Activated naive CD8-positive, alpha-beta T cell treated with anti-CD3 and anti-CD28 coated beads for 36 hours (primary cell): ENCODE results near the gene ELF3. TPM values are rescaled to one million over a fixed set of nuclear protein-coding genes. Genes with fewer than 3 reads are reported as not detected.
"Not testable (repeated sequence)": the region's sequence is repeated elsewhere in the genome, so short reads cannot be mapped to it uniquely, and the experiment has no call there.

Experiments
- DNase-seq: peaks from one replicate; pipeline ENCODE4 v3.0.0; 2021
- H3K27ac Mint-ChIP-seq: one replicate; pipeline ENCODE4 v1.8.0; 2022; ENCODE audit warnings: mild to moderate bottlenecking, moderate library complexity, mixed read lengths
- H3K27me3 Mint-ChIP-seq: one replicate; pipeline ENCODE4 v1.8.0; 2022; ENCODE audit warnings: mild to moderate bottlenecking, mixed read lengths
- H3K36me3 Mint-ChIP-seq: one replicate; pipeline ENCODE4 v1.8.0; 2021; ENCODE audit warnings: mild to moderate bottlenecking, mixed read lengths
- H3K4me1 Mint-ChIP-seq: one replicate; pipeline ENCODE4 v1.8.0; 2021; ENCODE audit warnings: mixed read lengths
- H3K4me3 Mint-ChIP-seq: one replicate; pipeline ENCODE4 v1.8.0; 2022; ENCODE audit warnings: mild to moderate bottlenecking, moderate library complexity, mixed read lengths
- H3K9me3 Mint-ChIP-seq: one replicate; pipeline ENCODE4 v1.8.0; 2022; ENCODE audit warnings: mixed read lengths
- total RNA-seq, 2 experiments: library from RNA; stranded (reverse); gene quantifications; one replicate each; pipeline ENCODE4 v1.2.3, GENCODE V29; 2021

ELF3 gene
- total RNA-seq, 2 experiments from 2014 or later: 0.30 TPM; not detected in 1

GRCh38 chr1:202038688-202039346 is 28.4 kb downstream of the ELF3 start:
- no peak overlapping the region for H3K4me3 Mint-ChIP-seq
- no peak overlapping the region for H3K27ac Mint-ChIP-seq
- H3K4me1 Mint-ChIP-seq: peaks cover 2% of the 10 kb centered on the region
- no peaks in the 10 kb centered on the region for H3K9me3 Mint-ChIP-seq
- H3K36me3 Mint-ChIP-seq: no peaks in the 10 kb centered on the region
- H3K27me3 Mint-ChIP-seq: no peaks in the 10 kb centered on the region
- DNase-seq: no peak

GRCh38 chr1:202045705-202046104 is 35.3 kb downstream of the ELF3 start:
- H3K4me3 Mint-ChIP-seq: no peak overlapping the region
- peaks cover 6% of the 10 kb centered on the region for H3K27me3 Mint-ChIP-seq
- no peaks in the 10 kb centered on the region for H3K9me3 Mint-ChIP-seq
- H3K4me1 Mint-ChIP-seq: peaks cover 9% of the 10 kb centered on the region
- no peaks in the 10 kb centered on the region for H3K36me3 Mint-ChIP-seq
- no peak for DNase-seq
- H3K27ac Mint-ChIP-seq: no peak overlapping the region

- Mint-ChIP-seq H3K4me1 (peaks cover 9% of the 10 kb centered on the region), H3K27me3 (peaks cover 6% of the 10 kb centered on the region), H3K9me3 (no peaks in the 10 kb centered on the region), H3K4me3 (no peak overlapping the region), H3K27ac (no peak overlapping the region), H3K36me3 (no peaks in the 10 kb centered on the region)
- DNase-seq: no peak
Measured at GRCh38 chr1:202046227-202046626, 35.8 kb downstream of the ELF3 start.

- no peak for DNase-seq
- peak overlapping the region; percentile 41 for H3K4me3 Mint-ChIP-seq
- H3K9me3 Mint-ChIP-seq: no peaks in the 10 kb centered on the region
- peaks cover 9% of the 10 kb centered on the region for H3K4me1 Mint-ChIP-seq
- no peak overlapping the region for H3K27ac Mint-ChIP-seq
- H3K36me3 Mint-ChIP-seq: no peaks in the 10 kb centered on the region
- peaks cover 6% of the 10 kb centered on the region for H3K27me3 Mint-ChIP-seq
Measured at GRCh38 chr1:202046748-202047708, 36.6 kb downstream of the ELF3 start.

GRCh38 chr1:202047977-202048376 is 37.6 kb downstream of the ELF3 start:
- Mint-ChIP-seq H3K36me3 (no peaks in the 10 kb centered on the region), H3K4me3 (no peak overlapping the region), H3K27ac (no peak overlapping the region), H3K27me3 (peaks cover 6% of the 10 kb centered on the region), H3K4me1 (peaks cover 9% of the 10 kb centered on the region), H3K9me3 (no peaks in the 10 kb centered on the region)
- DNase-seq: no peak

- H3K4me3 Mint-ChIP-seq: no peak overlapping the region
- no peak overlapping the region for H3K27ac Mint-ChIP-seq
- H3K27me3 Mint-ChIP-seq: peaks cover 6% of the 10 kb centered on the region
- H3K4me1 Mint-ChIP-seq: peaks cover 7% of the 10 kb centered on the region
- H3K36me3 Mint-ChIP-seq: no peaks in the 10 kb centered on the region
- DNase-seq: no peak
- H3K9me3 Mint-ChIP-seq: no peaks in the 10 kb centered on the region
Measured at GRCh38 chr1:202049129-202049528, 38.7 kb downstream of the ELF3 start.

- Mint-ChIP-seq H3K27ac (no peak overlapping the region), H3K36me3 (no peaks in the 10 kb centered on the region), H3K9me3 (no peaks in the 10 kb centered on the region), H3K27me3 (peaks cover 2% of the 10 kb centered on the region), H3K4me3 (no peak overlapping the region), H3K4me1 (no peaks in the 10 kb centered on the region)
- DNase-seq: no peak
Measured at GRCh38 chr1:202054094-202054493, 43.7 kb downstream of the ELF3 start.

- not testable (repeated sequence) for H3K4me3 Mint-ChIP-seq, H3K27me3 Mint-ChIP-seq, DNase-seq, H3K4me1 Mint-ChIP-seq, H3K9me3 Mint-ChIP-seq, H3K36me3 Mint-ChIP-seq, H3K27ac Mint-ChIP-seq
Measured at GRCh38 chr1:202054673-202055072, 44.3 kb downstream of the ELF3 start.

GRCh38 chr1:202056644-202057334 is 46.4 kb downstream of the ELF3 start:
- no peak for DNase-seq
- no peak overlapping the region for H3K4me3 Mint-ChIP-seq
- H3K27me3 Mint-ChIP-seq: peaks cover 5% of the 10 kb centered on the region
- no peaks in the 10 kb centered on the region for H3K4me1 Mint-ChIP-seq
- H3K36me3 Mint-ChIP-seq: no peaks in the 10 kb centered on the region
- no peaks in the 10 kb centered on the region for H3K9me3 Mint-ChIP-seq
- no peak overlapping the region for H3K27ac Mint-ChIP-seq

- H3K27ac Mint-ChIP-seq, H3K27me3 Mint-ChIP-seq, H3K4me1 Mint-ChIP-seq, H3K4me3 Mint-ChIP-seq, DNase-seq, H3K36me3 Mint-ChIP-seq, H3K9me3 Mint-ChIP-seq: not testable (repeated sequence)
Measured at GRCh38 chr1:202057335-202057704, 46.9 kb downstream of the ELF3 start.

GRCh38 chr1:202058001-202058908 is 47.9 kb downstream of the ELF3 start:
- no peaks in the 10 kb centered on the region for H3K9me3 Mint-ChIP-seq
- H3K4me3 Mint-ChIP-seq: no peak overlapping the region
- H3K27me3 Mint-ChIP-seq: peaks cover 9% of the 10 kb centered on the region
- no peak overlapping the region for H3K27ac Mint-ChIP-seq
- H3K36me3 Mint-ChIP-seq: no peaks in the 10 kb centered on the region
- H3K4me1 Mint-ChIP-seq: no peaks in the 10 kb centered on the region
- no peak for DNase-seq

- no peak overlapping the region for H3K27ac Mint-ChIP-seq
- DNase-seq: no peak
- peaks cover 9% of the 10 kb centered on the region for H3K27me3 Mint-ChIP-seq
- H3K4me1 Mint-ChIP-seq: no peaks in the 10 kb centered on the region
- H3K36me3 Mint-ChIP-seq: no peaks in the 10 kb centered on the region
- no peak overlapping the region for H3K4me3 Mint-ChIP-seq
- no peaks in the 10 kb centered on the region for H3K9me3 Mint-ChIP-seq
Measured at GRCh38 chr1:202061055-202061454, 50.7 kb downstream of the ELF3 start.

- not testable (repeated sequence) for H3K27me3 Mint-ChIP-seq, H3K27ac Mint-ChIP-seq, H3K36me3 Mint-ChIP-seq, H3K9me3 Mint-ChIP-seq, H3K4me3 Mint-ChIP-seq, H3K4me1 Mint-ChIP-seq, DNase-seq
Measured at GRCh38 chr1:202061787-202062186, 51.4 kb downstream of the ELF3 start.

- not testable (repeated sequence) for H3K4me3 Mint-ChIP-seq, DNase-seq, H3K36me3 Mint-ChIP-seq, H3K27ac Mint-ChIP-seq, H3K4me1 Mint-ChIP-seq, H3K9me3 Mint-ChIP-seq, H3K27me3 Mint-ChIP-seq
Measured at GRCh38 chr1:202062636-202063035, 52.2 kb downstream of the ELF3 start.
